ENCODE measurements around the gene PRICKLE1. TPM values are rescaled to one million over a fixed set of nuclear protein-coding genes. Genes with fewer than 3 reads are reported as not detected.

The PRICKLE1 gene
- total and polyA plus RNA-seq, 2 of the 13 experiments (the other 11 are each of a cell fraction or from before 2014, with no cell fraction given), result not detected

- Histone ChIP-seq H4K20me1 (ENCODE audit: insufficient read depth, low read length) (no peaks in the 10 kb centered on the region), H3K9ac (ENCODE audit: insufficient read depth, low read depth, low read length) (no peak overlapping the region), H3K79me2 (ENCODE audit: insufficient read depth, low read length) (no peaks in the 10 kb centered on the region), H3K36me3 (replicated peaks in 1 of 2; ENCODE audit: control insufficient read depth in 1 of 2, insufficient read depth in 2 of 2, low read length in 2 of 2) (no peaks in the 10 kb centered on the region), H3K9me3 (ENCODE audit: low read length) (no peaks in the 10 kb centered on the region), H3K27me3 (ENCODE audit: control insufficient read depth in 1 of 2, insufficient read depth in 2 of 2, low read length in 2 of 2) (peaks cover 0 to 7% of the 10 kb centered on the region in 2 experiments; a peak in 2 of 5 replicates), H3K4me1 (ENCODE audit: insufficient read depth, low read length) (no peaks in the 10 kb centered on the region), H2AFZ (ENCODE audit: low read length) (no peak overlapping the region), H3K4me3 (replicated peaks in 1 of 3; ENCODE audit: insufficient read depth in 1 of 3, low read depth in 2 of 3, low read length in 3 of 3) (no peak overlapping the region), H3K4me2 (ENCODE audit: low read depth, low read length) (no peak overlapping the region), H3K27ac (ENCODE audit: extremely low read length, insufficient read depth, low read length) (no peak overlapping the region)
- in situ Hi-C loops (cut with HindIII; ENCODE audit: extremely low pct_ligation_motif_present, low pct_unique_long_range_greater_than_20kb), result no loop called here
- no peak for DNase-seq (ENCODE audit: low spot score)
- BruUV-seq (replicated peaks), result no TSS peak
- no peak for ATAC-seq
- intact Hi-C loops (cut with micrococcal nuclease; ENCODE audit: unreplicated experiment), result no loop called here
- ChIA-PET CTCF (ENCODE audit: low intra/inter-chr PET ratio, low total read pairs) (no interaction called here), POLR2A (no interaction called here)
- no peak for TF ChIP-seq ZNF772 (CRISPR knock-in tag; IDR thresholded peaks at IDR 0.05)
- TF ChIP-seq HBP1 (CRISPR knock-in tag; IDR thresholded peaks at IDR 0.05; ENCODE audit: low read depth), result no peak
- no peak for FAIRE-seq
- WGBS (ENCODE audit: low lambda C conversion rate), result 0% methylated on average over 1 of the region's 1 CpG
Observed at GRCh38 chr12:42575717-42576116, 13.8 kb downstream of the PRICKLE1 start.

GRCh38 chr12:42574851-42575266 lies 14.7 kb downstream of the PRICKLE1 start:
- DNase-seq (ENCODE audit: low spot score) (no peak), FAIRE-seq (no peak), ATAC-seq (no peak)
- in situ Hi-C loops (cut with HindIII; ENCODE audit: extremely low pct_ligation_motif_present, low pct_unique_long_range_greater_than_20kb) (no loop called here), intact Hi-C loops (cut with micrococcal nuclease; ENCODE audit: unreplicated experiment) (no loop called here)
- H2AFZ ChIP-seq (ENCODE audit: low read length), result no peak overlapping the region
- BruUV-seq (replicated peaks), result no TSS peak
- H3K36me3 ChIP-seq (replicated peaks in 1 of 2; ENCODE audit: control insufficient read depth in 1 of 2, insufficient read depth in 2 of 2, low read length in 2 of 2), result no peaks in the 10 kb centered on the region
- H3K79me2 ChIP-seq (ENCODE audit: insufficient read depth, low read length), result no peaks in the 10 kb centered on the region
- ChIA-PET POLR2A (no interaction called here), CTCF (ENCODE audit: low intra/inter-chr PET ratio, low total read pairs) (no interaction called here)
- no peak overlapping the region for H3K4me3 ChIP-seq (replicated peaks in 1 of 3; ENCODE audit: insufficient read depth in 1 of 3, low read depth in 2 of 3, low read length in 3 of 3)
- H3K4me2 ChIP-seq (ENCODE audit: low read depth, low read length), result no peak overlapping the region
- no peak overlapping the region for H3K9ac ChIP-seq (ENCODE audit: insufficient read depth, low read depth, low read length)
- no peaks in the 10 kb centered on the region for H3K4me1 ChIP-seq (ENCODE audit: insufficient read depth, low read length)
- H3K27me3 ChIP-seq (ENCODE audit: control insufficient read depth in 1 of 2, insufficient read depth in 2 of 2, low read length in 2 of 2), result peaks cover 0 to 7% of the 10 kb centered on the region in 2 experiments; a peak in 2 of 5 replicates
- no peaks in the 10 kb centered on the region for H3K9me3 ChIP-seq (ENCODE audit: low read length)
- no peak overlapping the region for H3K27ac ChIP-seq (ENCODE audit: extremely low read length, insufficient read depth, low read length)
- no peak for TF ChIP-seq TP53 (CRISPR knock-in tag; conservative IDR thresholded peaks at IDR 0.05)
- no peak for TF ChIP-seq SOX6 (IDR thresholded peaks at IDR 0.05)
- TF ChIP-seq SOX6 (CRISPR knock-in tag; IDR thresholded peaks at IDR 0.05), result no peak
- no peak for TF ChIP-seq ZNF333 (CRISPR knock-in tag; IDR thresholded peaks at IDR 0.05; ENCODE audit: borderline replicate concordance)
- no peak for TF ChIP-seq PRPF4 (IDR thresholded peaks at IDR 0.05; ENCODE audit: low read depth, low read length, poor library complexity, severe bottlenecking)
- no peak for TF ChIP-seq CEBPB (IDR thresholded peaks at IDR 0.05; ENCODE audit: borderline replicate concordance, low read depth, low read length)
- no peak for TF ChIP-seq SPEN (CRISPR knock-in tag; IDR thresholded peaks at IDR 0.05; ENCODE audit: low read depth)
- no peak for TF ChIP-seq EHMT2 (IDR thresholded peaks at IDR 0.05; ENCODE audit: borderline replicate concordance, low read depth, low read length)
- no peak for TF ChIP-seq POLR2AphosphoS5 (IDR thresholded peaks at IDR 0.05; ENCODE audit: low read depth, low read length)
- no peak for TF ChIP-seq HMGXB3 (CRISPR knock-in tag; IDR thresholded peaks at IDR 0.05; ENCODE audit: borderline replicate concordance)
- no peak for TF ChIP-seq ZFP36L2 (CRISPR knock-in tag; IDR thresholded peaks at IDR 0.05)
- no peak for TF ChIP-seq ZKSCAN1 (IDR thresholded peaks at IDR 0.05; ENCODE audit: low read length)
- no peak for TF ChIP-seq SMAD3 (CRISPR knock-in tag; IDR thresholded peaks at IDR 0.05)
- no peaks in the 10 kb centered on the region for H4K20me1 ChIP-seq (ENCODE audit: insufficient read depth, low read length)
